NCI-H2081 treated with DMSO at 0.1 percent for 48 hours (cell line): Measurements from ENCODE around the gene DNAH11.
"Not testable (repeated sequence)": the region's sequence is repeated elsewhere in the genome, so short reads cannot be mapped to it uniquely, and the experiment has no call there.

ENCODE experiments used
- DNase-seq: peaks from one replicate; lab custom pipeline; 2025; lab: John Stamatoyannopoulos, UW

The DNAH11 gene

DNA sequence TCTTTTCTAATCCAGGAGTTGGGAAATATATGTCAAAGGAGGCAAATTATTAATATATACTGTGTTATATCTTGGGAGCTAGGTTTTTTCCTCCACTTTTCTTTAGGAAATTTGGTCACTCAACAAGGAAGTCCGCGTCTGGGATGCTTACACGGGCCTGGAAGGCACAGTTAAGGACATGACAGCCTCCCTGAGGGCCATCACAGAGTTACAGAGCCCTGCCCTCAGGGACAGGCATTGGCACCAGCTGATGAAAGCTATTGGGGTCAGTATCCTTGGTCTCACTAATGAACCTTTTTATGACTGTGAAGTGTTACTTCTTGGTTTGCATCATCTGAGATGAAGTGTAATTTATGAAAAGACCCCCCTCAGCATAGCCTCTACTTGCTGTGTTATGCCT, 74.7 kb downstream of the DNAH11 start:
- DNase-seq = no peak

DNA sequence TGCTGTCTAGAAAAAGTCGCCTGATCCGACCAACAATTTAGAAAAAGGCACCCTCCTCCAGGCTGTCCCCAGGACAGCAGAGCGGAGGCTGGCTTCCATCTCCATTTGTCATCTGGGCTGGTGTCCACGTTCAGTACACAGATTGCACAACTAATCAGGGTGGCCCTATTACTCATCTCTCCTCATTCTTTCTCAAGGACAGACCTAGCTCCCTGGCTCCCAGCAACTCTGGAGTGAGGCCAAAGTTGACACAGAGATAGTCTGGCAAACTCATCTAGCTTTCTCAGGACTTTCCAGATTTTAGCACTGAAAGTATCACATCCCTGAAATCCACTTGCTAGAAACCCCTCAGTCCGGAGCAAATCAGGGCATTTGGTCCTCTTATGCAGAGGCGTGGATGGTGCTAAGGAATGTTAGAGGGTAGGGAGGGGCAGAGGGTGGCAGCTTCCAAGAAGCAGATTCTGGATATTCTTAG, 75.1 kb downstream of the DNAH11 start:
- DNase-seq = no peak

DNA sequence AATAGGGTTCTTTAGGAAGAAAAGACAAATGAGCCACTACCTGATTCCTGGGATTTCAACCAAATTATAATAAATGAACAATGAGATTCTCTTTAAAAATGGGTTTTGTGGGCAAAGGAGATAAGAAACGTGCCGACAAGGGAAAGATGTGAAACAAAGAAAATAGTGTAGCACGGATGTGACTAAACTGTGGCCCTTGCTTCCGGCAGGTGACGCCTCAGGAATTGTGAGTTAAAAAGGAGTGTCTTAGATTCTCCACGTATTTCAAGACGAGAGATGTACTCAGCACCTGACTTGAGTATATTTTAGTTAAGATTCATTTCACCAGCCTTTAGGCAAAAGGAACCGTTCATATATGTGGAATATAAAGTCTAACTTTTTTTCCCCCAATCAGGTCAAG, 75.9 kb downstream of the DNAH11 start:
- no peak for DNase-seq

DNA sequence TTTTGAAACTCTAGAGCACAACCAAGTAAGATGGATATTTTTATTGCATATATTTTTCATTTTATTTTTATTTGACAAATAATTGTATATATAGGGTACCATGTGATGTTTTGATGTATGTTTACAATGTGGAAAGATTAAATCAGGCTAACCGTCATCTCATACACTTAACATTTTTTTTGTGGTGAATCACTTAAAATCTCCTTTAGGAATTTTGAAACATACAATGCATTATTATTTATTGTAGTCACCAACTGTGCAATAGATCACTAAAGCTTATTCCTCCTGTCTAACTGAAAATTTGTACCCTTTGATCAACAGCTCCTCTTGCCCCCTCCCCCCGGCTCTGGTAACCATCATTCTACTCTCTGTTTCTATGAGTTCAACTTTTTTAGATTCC, 77.2 kb downstream of the DNAH11 start:
- no peak for DNase-seq

DNA sequence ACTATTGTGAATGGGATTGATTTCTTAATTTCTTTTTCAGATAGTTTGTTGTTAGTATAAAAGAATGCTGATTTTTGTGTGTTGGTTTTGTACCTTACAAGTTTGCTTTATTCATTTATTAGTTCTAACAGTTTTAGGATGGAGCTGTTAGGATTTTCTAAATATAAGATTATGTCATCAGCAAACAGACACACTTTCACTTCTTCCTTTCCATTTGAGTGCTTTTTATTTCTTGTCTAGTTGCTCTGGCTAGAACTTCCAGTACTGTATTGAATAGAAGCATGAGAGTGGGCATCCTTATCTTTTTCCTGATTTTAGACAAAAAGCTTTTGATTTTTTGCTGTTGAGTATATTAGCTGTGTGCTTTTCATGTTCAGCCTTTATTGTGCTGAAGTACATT, 81.5 kb downstream of the DNAH11 start:
- DNase-seq = no peak

DNA sequence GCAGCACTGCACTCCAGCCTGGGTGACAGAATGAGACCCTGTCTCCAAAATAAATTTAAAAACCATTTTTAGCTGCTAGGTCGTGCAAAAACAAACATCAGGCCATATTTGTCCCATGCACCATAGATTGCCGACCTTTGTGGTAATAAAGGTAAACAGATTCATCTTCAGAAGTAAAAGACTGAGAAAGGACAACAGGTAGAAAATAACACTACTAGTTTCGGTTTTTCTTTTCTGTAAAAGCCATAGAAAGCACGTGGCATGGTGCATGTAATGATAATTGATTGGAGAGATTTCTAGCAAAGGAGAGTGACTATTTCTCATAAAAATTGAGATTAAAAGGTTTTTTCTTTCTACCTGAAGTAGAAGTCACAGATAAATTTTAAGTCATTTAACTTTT, 93.9 kb downstream of the DNAH11 start:
- no peak for DNase-seq

DNA sequence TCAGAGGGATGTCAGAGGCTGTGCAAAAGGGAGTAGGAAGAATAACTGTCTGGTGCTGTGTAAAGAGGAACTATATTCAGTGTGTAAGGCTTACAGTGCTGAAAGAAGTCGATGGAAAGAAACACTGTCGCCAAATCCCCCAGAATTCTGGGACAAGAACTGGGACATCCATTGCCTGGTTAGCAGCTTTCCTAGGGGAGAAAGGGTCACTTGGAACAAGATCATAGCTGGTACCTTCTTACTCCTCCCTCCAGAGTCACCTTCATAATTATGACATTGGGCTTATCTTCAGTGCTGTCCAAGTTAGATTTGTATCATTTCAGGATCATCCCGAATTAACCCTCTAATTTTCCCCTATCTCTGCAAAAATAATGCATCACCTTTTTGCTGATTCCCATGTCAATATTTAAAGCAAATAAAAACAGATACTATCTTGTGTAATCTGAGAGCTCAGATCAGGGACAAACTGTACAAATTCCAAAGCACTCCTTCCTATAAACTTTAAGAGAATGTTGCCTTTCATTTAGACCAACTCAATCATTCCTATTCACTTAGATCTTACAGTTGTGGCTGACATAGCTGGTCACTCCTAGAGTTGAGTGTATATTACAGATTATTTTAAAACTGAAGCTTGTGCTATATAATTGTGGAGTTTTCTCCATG, 96.5 kb downstream of the DNAH11 start:
- no peak for DNase-seq

DNA sequence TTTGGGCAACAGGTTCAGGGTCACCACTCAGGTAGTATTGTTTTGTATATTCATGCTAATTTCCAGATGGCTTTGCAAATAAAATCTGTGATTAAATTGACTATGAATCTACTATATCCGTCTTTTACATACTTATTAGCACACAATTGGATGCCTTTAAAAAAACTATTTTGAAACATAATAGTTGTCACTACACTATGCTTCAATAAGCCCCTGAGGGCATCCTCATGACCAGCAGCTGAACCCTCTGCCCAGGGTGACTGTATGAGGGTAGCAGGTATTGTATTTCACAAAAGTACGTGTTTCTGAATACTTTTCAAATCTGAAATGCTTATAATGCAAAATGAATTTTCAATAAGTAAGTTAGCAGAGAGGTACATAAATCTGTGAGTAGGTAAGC, 97.3 kb downstream of the DNAH11 start:
- DNase-seq = no peak

DNA sequence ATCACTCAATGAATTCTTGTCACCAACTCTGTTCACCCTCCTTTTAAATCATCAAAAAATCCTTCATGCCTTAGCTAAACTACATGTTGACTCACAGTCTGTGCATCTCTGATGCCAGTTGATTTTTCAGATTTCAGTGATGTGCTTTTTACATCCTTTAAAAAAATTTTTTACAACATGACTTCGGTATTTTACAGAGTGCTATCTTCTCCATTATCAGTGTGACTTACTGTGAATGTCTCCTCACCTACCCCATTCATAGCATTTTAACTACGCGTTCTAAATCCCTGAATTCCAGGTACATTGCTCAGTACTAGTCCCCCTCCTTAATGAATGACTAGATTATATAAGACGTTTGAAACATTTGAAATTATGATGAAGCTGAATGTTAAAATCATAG, 98.7 kb downstream of the DNAH11 start:
- no peak for DNase-seq

DNA sequence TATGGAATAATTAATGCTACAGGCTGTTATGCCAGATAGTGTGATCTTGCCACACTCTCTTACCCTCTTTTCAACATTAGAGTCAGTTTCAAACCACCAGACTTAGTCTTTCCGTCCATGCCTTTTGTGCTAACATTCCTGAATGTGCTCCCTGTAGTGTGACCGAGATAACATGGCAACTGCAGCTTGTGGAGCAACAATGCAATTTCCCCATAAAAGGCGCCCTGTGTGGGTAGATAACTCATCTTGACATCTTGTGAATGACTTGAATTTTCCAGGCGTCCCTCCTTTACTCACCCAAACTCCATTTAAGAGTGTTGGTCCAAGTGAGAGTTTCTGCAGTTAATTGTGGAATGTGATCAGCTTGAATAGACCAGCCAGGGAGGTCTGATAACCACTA, 99.6 kb downstream of the DNAH11 start:
- no peak for DNase-seq

DNA sequence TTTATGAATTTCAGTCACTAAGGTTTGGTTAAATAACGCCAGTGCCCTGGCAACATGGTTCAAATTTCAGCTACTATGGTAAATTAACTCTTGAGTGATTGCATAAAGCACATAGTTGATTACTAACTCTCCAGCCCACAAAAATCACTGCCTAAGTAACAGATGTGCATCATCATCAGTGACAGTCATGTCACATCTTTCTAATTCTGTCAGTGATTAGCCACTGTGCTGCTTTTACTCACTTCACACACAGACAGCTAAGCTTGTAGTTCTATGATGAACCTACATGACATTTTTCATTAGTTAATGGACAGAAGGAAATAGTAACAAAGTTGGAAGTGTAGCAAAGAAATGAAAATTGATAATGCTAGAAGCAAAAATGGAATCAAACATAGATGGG, 108.9 kb downstream of the DNAH11 start:
- DNase-seq = no peak

DNA sequence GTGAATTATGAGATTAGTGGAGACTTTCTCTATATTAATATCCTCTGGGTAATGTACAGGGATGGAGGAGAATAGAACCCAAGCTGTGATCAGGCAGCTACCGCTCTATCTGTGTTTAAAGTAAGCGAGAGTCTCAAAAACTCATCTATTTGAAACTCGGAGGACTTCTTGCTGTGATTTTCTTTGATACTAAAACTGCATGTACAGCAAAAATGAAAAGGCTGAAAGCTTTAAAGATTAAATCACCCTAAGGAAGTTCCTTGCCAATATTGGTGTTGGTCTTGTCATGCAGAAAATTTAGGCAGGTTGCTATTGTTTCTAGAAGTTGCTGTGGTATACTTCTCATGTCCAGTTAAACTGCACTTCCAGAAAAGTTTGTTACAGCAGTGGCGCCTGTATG, 110.8 kb downstream of the DNAH11 start:
- no peak for DNase-seq

DNA sequence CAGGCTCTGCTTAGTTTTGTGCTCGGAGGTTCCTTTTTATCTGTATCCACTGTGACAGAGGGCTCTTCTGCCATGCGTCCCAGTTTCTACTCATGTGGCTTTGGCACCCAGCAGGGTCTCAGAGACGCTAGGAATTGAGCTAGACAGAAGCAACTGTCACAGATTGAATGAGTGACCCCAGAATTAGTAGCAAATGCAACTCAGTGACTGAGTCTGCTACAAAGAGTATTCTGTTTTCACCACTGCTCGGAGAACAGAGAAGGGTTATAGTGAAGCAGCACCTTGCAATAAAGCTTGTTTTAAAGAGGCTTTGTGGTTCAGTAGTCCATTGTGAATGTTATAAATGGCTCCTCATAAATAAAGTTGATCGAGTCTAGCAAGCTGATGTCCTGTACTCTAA, 113.2 kb downstream of the DNAH11 start:
- DNase-seq = no peak

DNA sequence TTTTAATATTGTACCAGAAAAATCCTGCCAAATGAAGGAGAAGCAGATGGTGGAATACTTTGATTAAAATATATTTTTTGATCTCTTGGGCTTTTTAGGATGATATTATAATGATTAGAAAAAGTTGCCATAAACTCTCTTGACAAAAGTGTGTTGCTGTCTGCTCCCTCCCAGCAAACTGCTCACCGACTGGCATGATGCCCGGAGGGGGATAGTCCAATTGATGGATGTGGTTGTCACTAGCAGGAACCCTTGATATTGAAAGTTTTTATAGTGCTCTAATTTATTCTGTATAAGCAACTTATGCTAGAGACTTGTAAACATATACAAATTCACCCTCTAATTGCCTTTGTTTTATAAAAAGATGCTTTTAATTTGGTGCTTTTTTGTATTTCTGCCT, 114.0 kb downstream of the DNAH11 start:
- no peak for DNase-seq

DNA sequence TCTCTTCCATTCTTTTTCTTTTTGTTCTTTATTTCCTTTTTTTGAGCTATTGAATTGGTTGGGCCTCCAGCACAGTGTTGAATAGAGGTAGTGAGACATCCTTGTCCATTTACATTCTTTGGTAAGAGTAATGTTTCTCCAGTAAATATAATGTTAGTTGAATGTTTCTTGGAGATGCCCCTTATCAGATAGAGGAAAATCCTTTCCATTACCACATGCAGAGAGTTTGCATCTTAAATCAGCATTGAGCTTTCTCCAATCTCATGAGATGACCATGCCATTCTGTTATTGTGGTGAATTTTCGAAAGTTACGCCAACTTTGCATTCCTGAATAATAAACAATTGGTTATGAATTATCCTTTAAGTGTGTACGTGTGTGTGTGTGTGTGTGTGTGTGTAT, 127.7 kb downstream of the DNAH11 start:
- DNase-seq = no peak

DNA sequence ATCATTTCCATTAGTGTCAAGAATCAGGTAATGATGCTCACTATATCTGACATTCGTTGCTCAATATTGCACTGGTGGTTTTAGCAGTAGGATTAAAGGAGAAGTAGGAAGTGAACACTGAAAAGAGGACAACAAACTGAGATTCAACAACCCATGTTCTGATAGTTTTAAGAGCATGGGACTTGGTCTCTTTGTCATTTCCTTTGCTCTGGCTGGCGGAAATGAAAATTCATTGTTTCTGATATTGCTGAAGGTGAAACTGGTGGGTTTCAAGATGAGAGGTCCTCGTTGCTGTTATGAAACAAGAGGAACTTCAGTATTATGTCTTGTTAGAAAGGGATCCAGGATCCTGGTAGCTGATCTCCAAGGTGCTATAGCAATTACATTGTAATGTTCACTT, 129.0 kb downstream of the DNAH11 start:
- no peak for DNase-seq

DNA sequence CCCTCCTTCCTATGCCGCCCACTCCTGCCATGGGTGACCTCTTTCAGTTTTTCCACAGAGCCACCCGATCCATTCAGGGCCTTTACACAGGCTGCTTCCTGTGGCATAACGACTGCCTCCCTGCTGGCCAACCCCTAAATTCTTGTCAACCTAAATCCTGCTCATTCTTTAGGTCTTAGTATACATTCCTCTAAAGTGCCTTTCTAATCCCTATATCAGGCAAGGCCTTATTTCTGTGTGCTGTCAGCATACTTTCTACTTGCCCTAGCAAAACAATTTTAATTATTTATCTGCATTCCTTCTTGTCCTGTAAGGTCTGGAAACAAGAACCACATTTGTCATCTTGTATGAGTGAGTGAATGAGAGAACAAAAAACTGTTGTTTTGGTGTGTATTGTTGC, 132.4 kb downstream of the DNAH11 start:
- no peak for DNase-seq

DNA sequence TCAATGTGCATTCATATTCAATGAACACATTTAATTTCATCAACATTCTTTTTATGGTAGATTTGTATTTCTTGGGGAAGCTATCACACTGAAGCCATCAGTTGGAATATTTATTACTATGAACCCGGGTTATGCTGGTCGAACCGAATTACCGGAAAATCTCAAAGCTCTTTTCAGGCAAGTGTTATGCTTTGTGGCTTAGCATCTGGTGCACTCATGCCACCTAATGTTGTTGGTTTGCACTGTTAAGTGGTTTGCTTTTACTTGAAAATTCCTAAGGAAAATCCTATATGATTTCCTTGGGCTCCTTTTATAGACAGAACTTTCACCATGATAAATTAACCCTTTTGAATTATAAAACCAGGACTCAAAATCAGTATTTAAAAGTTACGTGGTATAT, 147.9 kb downstream of the DNAH11 start:
- no peak for DNase-seq

DNA sequence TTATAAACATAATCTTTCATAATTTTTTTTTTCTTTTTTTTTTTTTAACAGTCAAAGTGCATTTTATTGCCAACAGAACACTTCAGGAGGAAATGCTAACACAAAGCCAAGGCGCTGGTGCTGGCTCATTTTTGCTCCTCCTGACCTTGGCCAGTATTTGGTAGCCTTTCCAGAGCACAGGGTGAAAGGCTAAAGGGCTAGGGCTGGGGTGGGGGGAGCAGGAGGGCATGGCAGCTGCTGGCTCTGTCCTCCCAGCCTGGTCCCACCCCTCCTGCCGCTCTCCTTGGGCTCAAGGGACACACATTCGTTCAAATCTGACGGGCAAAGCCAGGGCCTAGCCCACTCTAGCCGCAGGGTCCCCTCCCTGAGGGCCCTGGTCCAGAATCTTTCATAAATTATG, 148.3 kb downstream of the DNAH11 start:
- DNase-seq = not testable (repeated sequence)

DNA sequence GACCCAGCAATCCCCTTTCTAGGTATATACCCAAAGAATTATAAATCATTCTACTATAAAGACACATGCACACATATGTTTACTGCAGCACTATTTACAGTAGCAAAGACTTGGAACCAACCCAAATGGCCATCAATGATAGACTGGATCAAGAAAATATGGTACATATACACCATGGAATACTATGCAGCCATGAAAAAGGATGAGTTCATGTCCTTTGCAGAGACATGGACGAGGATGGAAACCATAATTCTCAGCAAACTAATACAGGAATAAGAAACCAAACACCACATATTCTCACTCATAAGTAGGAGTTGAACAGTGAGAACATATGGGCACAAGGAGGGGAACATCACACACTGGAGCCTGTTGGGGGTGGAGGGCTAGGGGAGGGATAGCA, 157.7 kb downstream of the DNAH11 start:
- not testable (repeated sequence) for DNase-seq

DNA sequence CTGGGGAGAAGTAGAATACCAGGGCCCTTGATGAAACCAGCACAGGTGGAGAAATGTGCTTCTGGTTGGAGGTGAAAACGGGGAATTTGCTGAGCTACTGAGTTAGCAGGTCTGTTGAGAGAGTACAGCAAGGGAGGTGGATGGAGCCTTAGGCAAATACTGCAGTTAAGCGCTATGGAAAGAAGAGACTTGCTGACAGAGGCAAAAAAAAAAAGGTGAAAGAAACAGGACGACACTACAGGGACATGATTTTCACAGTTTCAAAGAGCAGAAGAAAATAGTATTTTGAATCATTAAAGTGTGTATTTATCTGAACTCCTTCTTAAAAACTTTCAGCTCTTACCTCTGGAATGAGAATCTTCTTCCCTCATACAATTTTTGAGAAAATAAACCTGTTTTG, 159.5 kb downstream of the DNAH11 start:
- DNase-seq = no peak

DNA sequence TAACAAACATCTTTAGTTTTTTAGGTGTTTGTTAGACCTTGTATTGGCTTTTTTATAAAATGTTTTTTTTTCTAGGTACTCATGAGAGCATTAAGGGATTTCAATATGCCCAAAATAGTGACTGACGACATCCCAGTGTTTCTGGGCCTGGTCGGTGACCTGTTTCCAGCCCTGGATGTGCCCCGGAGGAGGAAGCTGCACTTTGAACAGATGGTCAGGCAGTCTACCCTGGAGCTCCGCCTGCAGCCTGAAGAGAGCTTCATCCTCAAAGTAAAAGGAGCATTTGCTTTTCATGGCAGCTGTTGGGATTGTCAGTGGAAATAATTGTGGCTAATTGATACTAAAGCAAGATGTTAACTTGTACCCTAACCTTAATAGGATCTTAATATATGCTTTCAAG, 161.5 kb downstream of the DNAH11 start:
- DNase-seq = no peak

DNA sequence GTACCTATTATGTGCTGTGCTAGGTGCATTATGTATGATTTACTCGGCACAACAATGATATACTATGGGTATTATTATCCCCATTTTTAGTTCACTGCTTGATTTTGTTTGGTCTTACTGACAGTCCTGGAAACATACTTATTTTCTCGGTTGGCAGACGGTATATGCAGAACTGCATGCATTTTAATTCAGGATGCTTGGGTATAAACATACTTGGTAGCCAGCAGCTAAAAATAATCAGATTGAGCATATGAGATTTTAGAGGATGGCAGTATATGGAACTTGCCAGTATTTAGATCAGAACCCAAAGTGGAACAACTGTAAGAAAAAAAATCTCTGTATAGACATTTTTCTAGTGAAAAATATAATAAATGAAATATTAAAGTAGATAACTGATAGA, 163.3 kb downstream of the DNAH11 start:
- DNase-seq = no peak

DNA sequence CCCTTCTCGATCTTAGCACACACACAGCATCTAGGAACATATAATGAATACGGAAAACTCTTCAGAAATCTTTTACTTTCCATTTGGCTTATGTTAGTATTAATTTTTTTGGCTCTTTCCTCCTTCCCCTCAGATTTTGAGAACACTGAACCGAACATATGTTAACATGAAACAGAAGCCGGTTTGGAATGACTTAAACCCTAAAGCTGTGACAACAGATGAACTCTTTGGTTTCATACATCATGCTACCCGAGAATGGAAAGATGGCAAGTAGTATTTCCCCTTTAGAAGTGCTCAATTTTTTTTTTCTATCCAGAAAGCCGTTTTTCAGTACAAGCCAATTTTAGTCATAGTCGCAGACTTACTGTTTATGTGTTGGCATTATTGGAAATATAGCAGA, 164.7 kb downstream of the DNAH11 start:
- DNase-seq = no peak

DNA sequence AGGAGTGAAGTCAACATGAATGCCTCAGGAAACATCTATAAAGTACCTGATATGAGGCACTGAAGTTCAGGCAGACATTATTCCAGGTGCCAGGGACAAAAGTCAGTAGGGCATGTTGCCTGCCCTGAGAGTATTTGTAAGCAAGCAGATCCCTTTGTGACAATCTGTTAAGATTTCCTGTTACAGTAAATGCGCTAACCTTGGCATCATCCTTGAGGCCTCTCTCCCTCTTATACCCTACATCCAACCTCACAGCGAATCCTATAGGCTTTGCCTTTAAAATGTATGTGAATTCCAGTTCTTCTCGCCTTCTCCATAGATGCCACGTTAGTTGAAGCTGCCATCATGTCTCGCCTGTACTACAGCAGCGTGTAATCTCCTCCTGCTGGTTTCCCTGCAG, 165.3 kb downstream of the DNAH11 start:
- DNase-seq = no peak
